ENCODE results near the gene MALL.
"Not testable (repeated sequence)": the region's sequence is repeated elsewhere in the genome, so short reads cannot be mapped to it uniquely, and the experiment has no call there.

Gene MALL

GRCh38 chr2:110120171-110121051 lies 4.8 kb upstream of the MALL start:
- no peak for DNase-seq (ENCODE audit: low spot score)

- DNase-seq (ENCODE audit: low spot score) = no peak
Measured at GRCh38 chr2:110116033-110116710, 550 bp upstream of the MALL start.

- no peak for DNase-seq (ENCODE audit: low spot score)
Measured at GRCh38 chr2:110114831-110115255, 779 bp downstream of the MALL start.

DNA sequence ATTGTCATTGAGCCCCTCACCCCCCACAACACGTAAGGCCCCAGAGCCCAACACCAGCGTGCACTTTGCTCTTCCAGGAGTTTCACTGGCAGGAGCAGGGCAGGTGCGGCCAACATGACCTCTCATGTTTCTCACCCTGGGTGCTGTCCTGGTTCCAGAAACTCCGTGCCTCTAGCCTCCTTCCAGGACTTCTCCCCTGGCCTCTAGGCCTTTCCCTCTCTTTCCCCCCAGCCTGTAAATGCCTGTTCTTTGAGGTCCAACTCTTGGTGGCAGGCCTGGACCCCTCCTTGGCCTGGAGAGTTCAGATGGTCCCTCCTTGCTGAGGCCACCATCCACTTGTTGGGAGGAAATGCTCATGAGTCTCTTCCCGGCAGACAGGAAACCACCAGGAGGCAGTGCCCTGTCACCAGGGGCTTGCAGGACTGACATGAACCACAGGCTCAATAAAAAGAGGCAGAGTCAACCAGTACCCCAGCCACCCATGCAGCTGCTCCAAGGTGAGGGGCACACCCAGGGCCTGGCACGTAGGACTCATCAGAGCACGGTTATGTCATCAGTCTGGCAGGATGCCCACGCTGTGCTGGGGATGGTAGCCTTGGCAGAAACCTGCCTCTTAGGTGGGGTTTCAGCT lies 1.5 kb downstream of the MALL start:
- no peak for DNase-seq (ENCODE audit: low spot score)

DNA sequence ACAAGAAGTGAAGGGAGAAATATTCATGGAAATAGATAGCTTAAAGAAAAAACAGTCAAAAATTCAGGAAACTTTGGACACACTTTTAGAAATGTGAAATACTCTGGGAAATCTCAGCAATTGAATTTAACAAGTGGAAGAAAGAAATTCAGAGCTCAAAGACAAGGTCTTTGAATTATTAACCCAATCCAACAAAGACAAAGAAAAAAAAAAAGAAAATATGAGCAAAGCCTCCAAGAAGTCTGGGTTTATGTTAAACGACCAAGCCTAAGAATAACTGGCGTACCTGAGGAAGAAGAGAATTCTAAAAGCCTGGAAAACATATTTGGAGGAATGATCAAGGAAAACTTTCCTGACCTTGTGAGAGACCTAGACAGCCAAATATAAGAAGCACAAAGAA lies 7.3 kb downstream of the MALL start:
- not testable (repeated sequence) for DNase-seq (ENCODE audit: low spot score)

- DNase-seq (ENCODE audit: low spot score) = no peak
Measured at GRCh38 chr2:110107092-110108079, 8.2 kb downstream of the MALL start.

DNA sequence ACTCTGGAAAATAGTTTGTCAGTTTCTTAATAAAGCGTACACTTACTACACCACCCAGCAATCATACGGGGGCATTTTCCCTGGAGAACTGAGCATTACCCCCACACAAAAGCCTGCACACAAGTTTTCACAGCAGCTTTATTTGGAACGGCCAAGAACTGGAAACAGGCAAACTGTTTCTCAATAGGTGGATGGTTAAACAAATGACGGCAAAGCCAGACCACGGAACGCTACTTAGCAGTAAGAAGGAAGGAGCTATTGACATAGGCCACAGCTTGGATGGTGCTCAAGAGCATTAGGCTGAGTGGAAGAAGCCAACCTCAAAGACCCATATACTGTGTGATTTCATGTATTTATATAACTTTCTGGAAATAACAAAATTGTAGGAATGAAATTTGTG lies 9.0 kb downstream of the MALL start:
- DNase-seq (ENCODE audit: low spot score) = no peak

DNA sequence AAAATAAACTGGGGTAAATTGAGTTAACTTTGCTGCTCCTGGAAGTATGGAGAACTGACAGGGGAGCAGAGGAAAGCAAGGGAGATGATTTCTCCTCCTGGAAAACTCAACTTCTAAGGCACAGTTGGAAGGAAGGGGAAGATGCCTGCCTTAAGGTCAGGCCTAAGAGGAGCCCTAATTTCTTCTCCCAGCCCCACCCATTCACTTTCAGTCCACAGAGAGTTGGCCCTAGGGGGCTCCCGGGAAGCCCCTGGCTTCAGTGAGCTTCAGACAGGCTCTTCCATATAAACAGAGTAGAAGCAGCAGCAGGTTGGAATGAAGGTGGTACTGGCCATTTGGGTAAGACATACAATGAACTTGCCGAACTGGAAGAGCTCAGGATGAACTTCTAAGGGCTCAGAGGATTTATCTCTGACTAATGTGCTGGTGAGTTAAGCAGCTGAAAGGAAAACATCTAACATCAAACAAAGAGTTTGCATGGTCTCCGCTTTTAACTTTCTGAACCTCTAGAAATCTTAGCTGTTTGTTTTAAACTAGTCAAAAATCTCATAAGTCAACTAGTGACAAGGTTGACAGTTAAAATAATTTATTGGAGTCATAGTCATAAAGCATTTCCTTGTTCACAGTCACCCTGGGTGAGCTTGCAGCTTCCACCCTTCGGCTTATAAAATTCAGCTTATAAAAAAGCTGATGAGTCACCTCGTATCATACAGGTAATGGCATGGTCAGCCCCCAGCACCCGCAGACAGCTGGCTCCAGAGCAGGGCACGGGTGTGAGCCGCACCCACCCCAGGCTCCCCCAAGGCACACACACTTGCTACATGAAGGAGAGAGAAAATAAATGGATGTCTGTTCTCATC lies 9.8 kb downstream of the MALL start:
- peak; percentile 94 for DNase-seq (ENCODE audit: low spot score)

DNA sequence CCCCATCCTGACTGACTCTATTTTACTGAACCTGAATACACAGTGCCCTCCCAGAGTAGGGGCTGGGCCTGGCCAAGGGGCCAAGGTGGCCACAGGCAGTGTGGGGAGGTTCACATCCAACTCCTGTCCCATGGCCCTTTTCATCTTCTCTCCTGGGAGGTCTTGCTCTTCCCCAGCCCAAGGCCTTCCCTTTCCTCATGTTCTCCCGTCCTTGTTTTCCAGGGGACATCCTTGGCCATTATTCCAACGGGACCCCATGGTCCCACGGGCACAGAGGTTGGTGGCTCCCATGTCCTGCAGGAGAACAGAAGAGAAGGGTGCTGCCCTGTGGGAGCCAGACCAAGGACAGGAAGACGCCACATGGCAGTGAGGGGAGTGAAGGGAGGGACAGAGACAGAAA lies 10.4 kb downstream of the MALL start:
- DNase-seq (ENCODE audit: low spot score) = no peak

DNA sequence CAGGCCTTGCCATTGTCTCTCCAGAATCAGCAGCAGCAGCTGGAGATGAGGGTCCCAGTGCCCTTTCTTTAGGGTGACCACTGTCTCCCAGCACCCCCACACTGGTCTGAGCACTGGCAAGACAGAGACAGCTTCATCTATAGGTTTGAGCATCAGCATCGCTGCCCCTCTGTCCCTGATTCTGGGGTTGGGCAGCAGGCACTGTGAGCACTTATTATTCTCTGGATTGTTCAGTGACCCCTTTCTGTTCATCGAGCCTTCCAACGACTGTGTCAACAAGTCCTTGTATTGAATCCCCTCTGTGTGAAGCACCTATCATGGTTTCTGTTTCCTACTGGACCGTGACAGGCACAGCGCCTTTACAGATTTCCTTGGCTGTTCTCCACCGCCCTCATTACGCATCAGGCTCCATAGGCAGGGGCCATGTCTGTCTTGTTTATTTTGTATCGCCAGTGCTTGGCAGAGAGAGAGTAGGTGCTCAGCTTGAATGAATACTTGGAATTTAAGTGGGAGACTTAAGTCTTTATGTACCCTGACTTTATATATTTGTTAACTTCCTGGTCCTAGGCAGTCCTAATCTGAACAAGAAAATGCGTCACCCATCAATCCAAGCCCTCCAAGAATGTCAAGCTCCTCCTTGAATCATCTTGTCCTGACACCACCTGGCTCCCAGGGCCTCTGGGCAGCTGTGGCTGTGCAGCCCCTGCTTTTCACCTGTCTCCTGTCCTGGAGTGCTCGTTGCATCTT lies 11.4 kb downstream of the MALL start:
- DNase-seq (ENCODE audit: low spot score) = no peak

DNA sequence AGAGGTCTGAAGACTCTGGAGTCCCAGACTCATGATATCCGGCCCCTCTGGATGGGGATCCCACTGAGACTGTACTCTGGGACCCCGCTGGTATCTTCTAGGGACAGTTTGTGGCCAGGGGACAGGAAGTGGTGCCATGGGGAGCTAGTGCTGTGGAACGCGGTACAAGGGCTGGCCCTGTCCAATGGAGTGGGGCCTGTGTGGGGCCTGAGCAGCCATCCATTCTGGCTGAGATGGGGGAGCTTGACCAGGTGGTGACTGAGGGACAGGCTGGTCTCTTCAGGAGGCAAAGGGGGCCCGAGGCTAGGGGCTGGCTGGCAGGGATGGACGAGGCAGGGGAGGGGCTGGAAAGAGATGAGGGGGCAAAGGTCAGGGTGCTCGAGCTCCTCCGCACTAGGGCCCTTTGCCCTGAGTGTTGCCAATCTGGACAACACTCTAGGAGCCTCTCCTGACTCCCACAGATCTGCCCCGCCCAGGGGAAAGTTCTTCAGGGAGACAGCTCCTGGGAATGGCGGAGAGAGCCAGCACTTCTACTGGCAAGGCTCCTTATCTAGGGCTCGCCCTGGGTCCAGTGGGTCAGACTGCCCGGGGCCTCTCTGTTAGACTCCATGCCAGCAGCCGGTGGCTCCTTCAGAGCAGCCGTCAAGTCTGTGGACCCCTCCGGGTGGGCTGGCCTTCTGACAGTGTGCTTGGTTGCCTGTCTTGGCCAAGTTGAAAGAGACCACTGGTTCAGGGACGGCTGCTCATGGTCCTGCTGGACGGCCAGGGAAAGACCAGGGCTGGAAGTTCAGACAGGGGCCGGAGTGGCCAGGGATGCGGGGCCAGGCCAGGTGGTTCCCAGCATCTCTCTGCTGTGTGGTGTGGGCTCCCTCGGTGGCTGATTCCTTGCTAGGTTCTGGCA lies 12.3 kb downstream of the MALL start:
- DNase-seq (ENCODE audit: low spot score) = no peak

- DNase-seq (ENCODE audit: low spot score) = peak; percentile 63
Measured at GRCh38 chr2:110101901-110102803, 13.5 kb downstream of the MALL start.

GRCh38 chr2:110101280-110101844 lies 14.3 kb downstream of the MALL start:
- DNase-seq (ENCODE audit: low spot score) = peak; percentile 98

- not testable (repeated sequence) for DNase-seq (ENCODE audit: low spot score)
Measured at GRCh38 chr2:110100880-110101279, 14.7 kb downstream of the MALL start.

- DNase-seq (ENCODE audit: low spot score) = no peak
Measured at GRCh38 chr2:110100480-110100879, 15.1 kb downstream of the MALL start.

GRCh38 chr2:110099471-110100225 lies 16.0 kb downstream of the MALL start:
- DNase-seq (ENCODE audit: low spot score) = no peak

DNA sequence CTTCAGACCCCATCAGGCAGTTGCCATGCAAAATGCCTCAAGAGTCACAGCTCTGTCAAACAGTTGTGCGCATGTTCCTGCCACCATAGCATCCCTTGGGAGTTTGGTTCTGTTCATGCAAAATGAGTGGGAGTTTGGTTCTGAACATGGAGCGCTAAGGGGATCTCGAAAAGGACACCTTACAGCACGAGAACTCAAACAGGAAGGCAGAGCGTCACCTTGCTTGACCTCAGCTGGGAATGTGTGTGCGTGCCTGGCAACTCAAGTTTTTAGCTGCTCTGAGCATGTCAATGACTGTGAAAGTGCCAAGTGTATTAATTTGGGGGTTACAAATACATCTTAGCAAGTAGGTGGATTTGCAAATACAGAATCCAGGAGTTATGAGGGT lies 16.6 kb downstream of the MALL start:
- no peak for DNase-seq (ENCODE audit: low spot score)

All from RKO (cell line).